Testis (tissue), 3 donors: ENCODE results near the gene VEZF1. TPM values are rescaled to one million over a fixed set of nuclear protein-coding genes. Genes with fewer than 3 reads are reported as not detected.
"Not testable (repeated sequence)": the region's sequence is repeated elsewhere in the genome, so short reads cannot be mapped to it uniquely, and the experiment has no call there.

Experiments
- DNase-seq: peaks from one replicate; pipeline ENCODE4 v3.0.0-alpha.2; 2019
- H3K27ac ChIP-seq, 2 donors: fragments of 200-600 bp; sonication (generic); one replicate each; pipeline ENCODE4 v1.5.1; 2019
- H3K27me3 ChIP-seq: fragments of 200-600 bp; sonication (generic); one replicate; pipeline ENCODE4 v1.5.1; 2019
- H3K36me3 ChIP-seq: fragments of 200-600 bp; sonication (generic); one replicate; pipeline ENCODE4 v1.5.1; 2017; ENCODE audit warnings: low read depth; ENCODE audit errors: missing control alignments
- H3K4me1 ChIP-seq: fragments of 200-600 bp; sonication (generic); one replicate; pipeline ENCODE4 v1.5.1; 2019
- H3K4me3 ChIP-seq, 2 donors: fragments of 200-600 bp; sonication (generic); one replicate each; pipeline ENCODE4 v1.5.1; 2017 to 2019
- H3K9me3 ChIP-seq: fragments of 200-600 bp; sonication (generic); one replicate; pipeline ENCODE4 v1.5.1; 2017
- POLR2A ChIP-seq: fragments of 450-650 bp; IDR thresholded peaks from one replicate; pipeline ENCODE4 v1.6.1; 2017; ENCODE audit warnings: antibody characterized with exemption, mild to moderate bottlenecking, moderate library complexity
- WGBS, 2 donors: methylation state at CpG; one replicate each; pipeline ENCODE4 v1.1.5; 2018; 5-methylcytosine and 5-hydroxymethylcytosine counted together
- intact Hi-C: fragments of 100-400 bp; cut with DNase I; formaldehyde crosslinking; loops from one replicate; pipeline ENCODE4 v1.15.1; 2023; ENCODE audit warnings: low total_unique reads
- polyA plus RNA-seq: library from polyadenylated mRNA; stranded (reverse); fragments of 350-450 nt; fragmentation: Illumina TruSeq; extraction: RNeasy Lipid Tissue Mini Kit (QIAGEN cat#74804); gene quantifications from one replicate; pipeline ENCODE4 v1.2.3, GENCODE V29; 2014; ENCODE audit warnings: low read depth, low replicate concordance; ENCODE audit not compliant: insufficient read depth
- total RNA-seq, 2 donors: library from RNA; depleted of rRNA; stranded (reverse); fragments of >200 nt; gene quantifications; one replicate each; pipeline ENCODE4 v1.2.3, GENCODE V29; 2016
- TF ChIP-seq, protein P1 (sequence below), 3 experiments: fragments of 450-650 bp in 2 of 3; fragments of 200-600 bp in 1 of 3; sonication (generic) in 1 of 3; IDR thresholded peaks; one replicate each; pipeline ENCODE4 v1.5.1; 2016 to 2019; ENCODE audit warnings: antibody characterized with exemption in 3 of 3, mild to moderate bottlenecking in 2 of 3, moderate library complexity in 1 of 3

The VEZF1 gene
- total and polyA plus RNA-seq, 3 donors from 2014 or later = 54.8 to 58.6 (median 58.6) TPM

DNA sequence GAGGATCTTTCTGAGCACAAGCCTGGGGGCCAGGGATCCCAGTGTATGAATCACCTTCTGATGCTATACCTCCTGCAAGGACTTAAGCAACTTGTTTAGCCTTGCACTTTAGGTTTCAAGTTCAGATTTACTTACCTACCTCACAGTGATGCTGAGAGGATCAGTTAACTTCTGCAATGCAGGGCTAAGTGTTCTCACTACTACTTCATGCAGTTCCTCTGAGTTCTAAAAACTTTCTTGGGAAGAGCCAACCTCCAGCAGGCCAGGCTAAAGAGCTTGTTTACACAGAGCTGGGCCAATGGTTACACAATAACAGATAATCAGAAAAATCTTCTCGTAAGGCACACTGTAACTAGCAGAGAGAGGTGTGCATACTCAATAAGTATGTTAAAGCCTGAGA, 13.0 kb downstream of the VEZF1 start:
- H3K27ac ChIP-seq = no peak overlapping the region

DNA sequence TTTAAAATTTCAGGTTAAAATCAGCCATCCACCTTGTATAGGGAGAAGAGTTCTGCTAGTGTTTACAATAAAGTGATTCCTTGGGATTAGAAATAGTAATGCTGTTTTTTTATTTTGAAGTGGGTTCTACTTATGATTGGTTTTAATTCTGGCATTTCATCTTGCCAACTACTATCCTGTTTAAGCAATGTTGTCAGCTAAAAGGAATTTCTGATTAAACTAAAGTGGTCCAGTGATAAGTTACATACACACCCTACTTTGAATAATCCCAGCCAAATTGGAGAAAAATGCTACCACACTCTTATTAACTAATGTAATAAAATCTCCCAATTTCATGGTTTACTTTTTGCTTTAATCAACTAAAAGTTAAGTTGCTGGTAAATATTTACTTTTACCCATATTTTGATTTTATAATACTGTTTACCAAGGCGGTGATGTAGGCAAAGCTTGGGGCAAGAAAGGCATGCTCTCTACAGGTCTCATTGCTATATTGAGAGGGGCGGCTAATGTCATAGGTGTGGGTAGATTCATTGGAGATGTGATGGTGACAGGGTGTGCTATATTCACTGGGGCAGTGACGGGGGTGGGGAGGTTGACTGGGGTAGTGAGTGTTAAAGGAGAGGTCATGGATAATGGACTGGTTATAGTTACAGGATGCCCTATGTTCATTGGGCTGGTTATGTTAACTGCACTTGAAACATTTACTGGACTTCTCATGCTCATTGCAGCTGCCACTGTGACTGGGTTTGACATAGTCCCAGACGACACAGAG, 13.8 kb downstream of the VEZF1 start:
- H3K4me3 ChIP-seq, H3K9me3 ChIP-seq, H3K36me3 ChIP-seq, intact Hi-C loops, H3K27me3 ChIP-seq, H3K27ac ChIP-seq, H3K4me1 ChIP-seq, DNase-seq: not testable (repeated sequence)
- WGBS, 2 donors = 83 to 88% methylated on average over 4 of the region's 4 CpGs

More for the DNA sequence above, 13.0 kb downstream of the VEZF1 start:
- intact Hi-C loops = no loop called here
- no peak for DNase-seq
- no peak for TF ChIP-seq POLR2A
- TF ChIP-seq, protein P1, sequence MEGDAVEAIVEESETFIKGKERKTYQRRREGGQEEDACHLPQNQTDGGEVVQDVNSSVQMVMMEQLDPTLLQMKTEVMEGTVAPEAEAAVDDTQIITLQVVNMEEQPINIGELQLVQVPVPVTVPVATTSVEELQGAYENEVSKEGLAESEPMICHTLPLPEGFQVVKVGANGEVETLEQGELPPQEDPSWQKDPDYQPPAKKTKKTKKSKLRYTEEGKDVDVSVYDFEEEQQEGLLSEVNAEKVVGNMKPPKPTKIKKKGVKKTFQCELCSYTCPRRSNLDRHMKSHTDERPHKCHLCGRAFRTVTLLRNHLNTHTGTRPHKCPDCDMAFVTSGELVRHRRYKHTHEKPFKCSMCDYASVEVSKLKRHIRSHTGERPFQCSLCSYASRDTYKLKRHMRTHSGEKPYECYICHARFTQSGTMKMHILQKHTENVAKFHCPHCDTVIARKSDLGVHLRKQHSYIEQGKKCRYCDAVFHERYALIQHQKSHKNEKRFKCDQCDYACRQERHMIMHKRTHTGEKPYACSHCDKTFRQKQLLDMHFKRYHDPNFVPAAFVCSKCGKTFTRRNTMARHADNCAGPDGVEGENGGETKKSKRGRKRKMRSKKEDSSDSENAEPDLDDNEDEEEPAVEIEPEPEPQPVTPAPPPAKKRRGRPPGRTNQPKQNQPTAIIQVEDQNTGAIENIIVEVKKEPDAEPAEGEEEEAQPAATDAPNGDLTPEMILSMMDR (IDR thresholded peaks at IDR 0.05) = no peak
- H3K9me3 ChIP-seq = no peaks in the 10 kb centered on the region
- H3K4me1 ChIP-seq = no peaks in the 10 kb centered on the region
- no peaks in the 10 kb centered on the region for H3K27me3 ChIP-seq
- no peaks in the 10 kb centered on the region for H3K36me3 ChIP-seq
- no peak overlapping the region for H3K4me3 ChIP-seq
- WGBS, 2 donors = 38 to 40% methylated on average over 1 of the region's 1 CpG

DNA sequence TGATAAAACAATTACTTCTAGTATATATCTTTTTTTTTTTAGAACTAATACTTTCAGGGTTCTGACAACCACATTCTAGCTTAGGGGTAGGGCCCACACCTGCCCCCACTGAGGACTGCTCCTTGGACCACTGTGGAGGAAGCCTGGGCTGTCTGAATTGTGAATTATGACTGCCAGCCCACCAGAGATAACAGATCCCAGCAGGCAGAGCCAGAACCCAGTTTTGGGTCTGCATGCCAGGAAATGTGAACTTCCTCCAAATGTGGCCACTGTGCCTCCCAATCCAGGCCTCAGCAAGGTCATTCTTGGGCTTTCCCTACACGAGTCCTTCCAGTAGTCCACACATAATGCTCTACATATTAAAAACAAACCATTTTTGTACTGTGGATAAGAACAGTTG, 15.9 kb downstream of the VEZF1 start:
- Histone ChIP-seq H3K27ac (no peak overlapping the region), H3K4me1 (no peaks in the 10 kb centered on the region), H3K36me3 (no peaks in the 10 kb centered on the region), H3K9me3 (no peaks in the 10 kb centered on the region), H3K4me3 (no peak overlapping the region), H3K27me3 (no peaks in the 10 kb centered on the region)
- intact Hi-C loops = no loop called here
- 37 to 38% methylated on average over 1 of the region's 1 CpG for WGBS, 2 donors
- DNase-seq = no peak
- no peak for TF ChIP-seq POLR2A
- TF ChIP-seq, protein P1 (IDR thresholded peaks at IDR 0.05) = no peak

DNA sequence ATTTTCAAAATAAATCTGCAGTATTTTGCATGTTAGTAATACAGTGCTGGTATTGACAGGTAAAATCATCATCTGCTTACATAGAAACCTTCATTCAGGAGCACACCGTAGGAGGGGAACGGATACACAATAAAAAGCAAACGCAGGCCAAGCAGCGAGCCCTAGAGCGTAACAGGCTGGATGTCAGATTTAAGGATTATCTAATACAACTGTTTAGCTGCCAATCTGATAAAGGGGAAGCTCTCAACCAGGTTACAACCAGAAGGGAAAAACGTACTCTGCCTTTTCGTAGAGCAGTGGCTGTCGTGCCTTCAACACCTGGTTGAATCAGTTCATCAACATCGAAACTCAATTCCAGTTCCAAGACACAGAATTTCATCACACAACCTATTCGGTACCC, 16.5 kb downstream of the VEZF1 start:
- no peaks in the 10 kb centered on the region for H3K36me3 ChIP-seq
- no peak for DNase-seq

DNA sequence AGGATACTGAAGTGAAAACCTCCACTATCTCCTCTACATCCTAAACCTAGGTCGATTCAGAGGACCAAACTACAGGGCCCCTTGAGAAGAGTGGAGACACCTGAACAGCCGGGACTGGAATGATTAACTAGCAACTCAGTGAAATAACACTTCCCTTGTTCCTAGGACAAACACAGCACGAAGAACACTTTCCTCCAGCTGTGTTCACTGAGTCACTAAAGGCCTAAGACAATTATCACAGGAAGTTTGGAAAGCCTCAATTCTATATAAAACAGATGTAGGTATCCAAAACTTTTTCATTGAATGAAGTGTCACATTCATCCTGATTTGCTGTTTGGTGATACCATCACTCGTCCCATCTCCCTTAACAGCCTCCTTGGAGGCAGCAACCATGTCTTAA, 17.3 kb downstream of the VEZF1 start:
- Histone ChIP-seq H3K4me1 (no peaks in the 10 kb centered on the region), H3K4me3 (no peak overlapping the region), H3K27ac (no peak overlapping the region), H3K36me3 (no peaks in the 10 kb centered on the region), H3K27me3 (no peaks in the 10 kb centered on the region), H3K9me3 (no peaks in the 10 kb centered on the region)
- 69 to 71% methylated on average over 4 of the region's 4 CpGs for WGBS, 2 donors
- no peak for TF ChIP-seq POLR2A
- TF ChIP-seq, protein P1 (IDR thresholded peaks at IDR 0.05) = no peak
- DNase-seq = no peak
- intact Hi-C loops = no loop called here

More for the DNA sequence above, 16.5 kb downstream of the VEZF1 start:
- TF ChIP-seq, protein P1 (IDR thresholded peaks at IDR 0.05) = no peak
- TF ChIP-seq POLR2A = no peak
- H3K4me1 ChIP-seq = no peaks in the 10 kb centered on the region
- no peak overlapping the region for H3K4me3 ChIP-seq
- 89 to 91% methylated on average over 10 of the region's 10 CpGs for WGBS, 2 donors
- intact Hi-C loops = no loop called here
- H3K27me3 ChIP-seq = no peaks in the 10 kb centered on the region
- H3K9me3 ChIP-seq = no peaks in the 10 kb centered on the region
- no peak overlapping the region for H3K27ac ChIP-seq
